ENCODE measurements around the gene MBOAT1.

DNA sequence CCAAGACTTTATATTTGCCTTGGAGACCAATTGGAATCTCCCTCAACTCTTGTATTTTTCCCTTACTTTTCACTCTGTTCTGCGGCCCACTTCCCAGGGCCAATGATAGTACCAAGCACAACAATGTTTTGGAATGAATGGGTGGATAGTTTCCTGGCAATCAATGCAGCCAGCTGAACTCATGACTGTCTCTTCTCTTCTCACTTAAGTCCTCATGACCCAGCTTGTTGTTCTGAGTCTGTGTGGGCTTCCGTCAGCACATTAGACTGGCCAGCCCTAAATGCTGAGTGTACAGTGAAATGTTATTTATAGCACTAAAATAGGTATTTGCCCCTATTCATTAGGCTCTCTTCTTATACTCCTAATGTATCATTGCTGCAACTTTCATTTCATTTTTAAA, 5.6 kb upstream of the MBOAT1 start:
- no peak for TF ChIP-seq CTCF (IDR thresholded peaks at IDR 0.05; ENCODE audit: insufficient read depth, low read depth, low read length)
- no peak for TF ChIP-seq EZH2 (IDR thresholded peaks at IDR 0.05; ENCODE audit: insufficient read depth, low read length)

Measured in astrocyte (in vitro differentiated cells and primary cell).